ELF-1 (cell line): ENCODE data around the gene CRACR2B.
A peak's percentile ranks its signal among the peaks of the same experiment; 100 is the strongest.

Experiments used
- DNase-seq: peaks from one replicate; pipeline ENCODE4 v3.0.0-alpha.2; 2016; ENCODE audit warnings: low read depth, low spot score

The CRACR2B gene

DNA sequence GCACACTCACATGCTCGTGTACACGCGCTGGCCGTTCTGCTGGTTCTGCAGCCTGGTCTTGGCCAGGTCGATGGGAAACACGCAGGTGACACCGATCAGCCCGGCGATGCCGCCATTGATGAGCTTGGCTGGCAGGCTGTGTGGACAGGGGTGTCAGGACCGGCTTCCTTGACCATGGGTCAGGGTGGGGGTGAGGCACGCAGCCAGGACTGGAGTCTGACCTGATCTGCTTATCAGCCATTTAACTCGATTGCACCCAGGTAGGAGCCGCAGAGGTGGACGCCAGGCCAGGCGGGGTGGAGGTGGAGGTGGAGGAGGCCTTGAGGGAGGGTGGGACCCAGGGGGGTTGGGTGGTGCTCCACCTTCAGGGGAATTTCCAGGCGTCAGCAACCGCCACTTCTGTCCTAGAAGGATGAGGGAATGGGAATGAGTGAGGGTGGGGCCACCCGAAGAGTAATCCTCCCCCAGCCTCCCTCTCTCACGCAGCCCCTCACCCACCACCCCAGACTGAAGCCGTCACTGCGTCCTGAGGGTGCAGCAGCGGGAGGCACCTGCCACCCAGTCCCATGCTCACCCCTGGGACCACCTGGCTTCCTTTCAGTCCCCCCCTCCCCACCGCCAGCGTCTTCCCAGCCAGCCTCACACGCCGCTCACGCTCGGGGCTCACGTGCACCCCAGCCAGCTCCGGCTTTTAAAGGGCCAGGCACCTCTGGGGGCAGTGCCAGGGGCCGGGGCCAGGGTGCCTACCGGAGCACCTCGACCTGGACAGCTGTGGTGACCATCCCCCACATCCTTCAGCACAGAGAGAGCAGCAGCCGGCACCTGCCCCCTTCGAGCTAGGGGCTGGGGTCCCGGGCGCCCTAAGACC lies 32.7 kb upstream of the CRACR2B start:
- no peak for DNase-seq

DNA sequence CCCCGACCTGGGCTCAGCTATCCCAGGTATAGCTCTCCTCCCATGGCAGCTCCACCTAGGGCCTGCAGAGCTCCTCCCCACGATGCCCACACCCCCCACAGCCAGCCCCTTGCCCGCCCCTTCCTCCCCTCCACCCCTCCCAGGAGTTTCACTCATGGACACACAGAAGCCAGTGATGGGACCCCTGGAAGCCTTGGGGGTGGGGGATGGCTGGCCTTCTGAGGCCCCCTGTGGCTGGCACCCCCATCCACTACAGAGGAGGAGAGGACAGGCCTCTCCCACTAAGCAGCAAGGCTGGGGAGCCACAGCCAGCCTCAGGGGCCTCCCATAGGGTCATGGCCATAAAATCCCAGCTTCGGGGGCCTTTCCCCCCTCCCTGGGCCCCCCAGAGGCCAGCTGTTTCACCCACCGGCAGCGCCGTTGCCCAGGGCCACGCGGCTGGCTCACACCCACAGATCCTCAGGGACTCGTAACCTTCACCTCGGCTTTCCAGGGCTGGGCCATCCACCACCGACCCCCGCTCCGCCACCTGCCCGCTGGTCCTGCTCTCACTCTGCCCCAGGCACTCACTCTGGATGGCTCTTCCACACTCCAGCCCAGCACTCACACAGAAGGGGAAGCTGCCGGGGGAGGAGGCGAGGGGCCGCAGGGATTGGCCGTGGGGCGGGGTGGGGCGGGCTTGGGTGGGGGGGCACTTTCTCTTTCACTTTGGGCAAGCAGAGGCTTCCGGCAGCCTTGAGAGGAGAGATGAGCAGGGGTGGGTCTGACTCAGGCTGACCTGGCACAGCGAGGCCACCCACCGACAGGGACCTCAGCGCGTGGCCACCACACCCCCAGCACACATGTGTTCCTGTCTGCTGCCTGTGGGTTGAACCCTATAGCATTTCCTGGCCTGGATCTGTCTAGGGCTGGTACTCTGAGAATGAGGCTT lies 31.8 kb upstream of the CRACR2B start:
- no peak for DNase-seq

- no peak for DNase-seq
These were observed 31.0 kb upstream of the CRACR2B start for GRCh38 chr11:796565-797295.

GRCh38 chr11:797296-798092 lies 30.2 kb upstream of the CRACR2B start:
- peak; percentile 76 for DNase-seq

DNA sequence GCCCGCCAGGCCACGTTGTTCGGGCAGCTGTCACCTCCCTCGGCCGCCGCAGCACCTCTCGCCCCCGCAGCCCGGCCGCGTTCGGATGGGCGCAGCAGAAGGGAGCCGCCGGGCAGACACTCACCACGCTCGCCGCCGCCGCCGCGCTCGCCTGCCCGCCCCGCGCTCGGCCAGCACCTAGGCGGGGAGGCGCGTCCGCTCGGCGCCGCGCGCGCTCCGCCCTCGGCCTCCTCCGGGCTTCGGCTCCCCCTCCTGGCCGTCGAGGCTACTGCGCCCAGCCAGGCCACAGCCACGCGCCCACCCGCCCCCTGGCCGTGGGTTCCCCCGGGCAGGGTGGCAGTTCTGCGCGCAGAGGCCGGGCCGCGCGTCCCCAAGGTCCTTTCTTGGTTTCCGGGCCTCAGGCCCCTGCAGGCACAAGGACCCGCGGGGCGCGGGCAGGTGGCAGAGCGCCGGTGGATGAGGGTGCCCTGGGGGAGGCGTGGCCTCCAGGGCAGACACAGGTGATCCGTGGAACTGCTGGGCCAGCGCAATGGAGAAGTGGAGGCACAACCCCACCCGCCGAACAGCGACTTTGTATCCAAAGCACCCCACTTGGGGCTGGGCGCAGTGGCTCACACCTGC lies 29.5 kb upstream of the CRACR2B start, which contains the start of gene SLC25A22:
Gene SLC25A22, minus strand, starts transcription at position 189 of the 621 bp plus-strand sequence. CDS start 3,275 bp downstream, outside the sequence.
- peak; percentile 77 for DNase-seq

- no peak for DNase-seq
These were observed 27.9 kb upstream of the CRACR2B start for GRCh38 chr11:799641-800316.

GRCh38 chr11:800473-800872 lies 27.2 kb upstream of the CRACR2B start:
- no peak for DNase-seq

DNA sequence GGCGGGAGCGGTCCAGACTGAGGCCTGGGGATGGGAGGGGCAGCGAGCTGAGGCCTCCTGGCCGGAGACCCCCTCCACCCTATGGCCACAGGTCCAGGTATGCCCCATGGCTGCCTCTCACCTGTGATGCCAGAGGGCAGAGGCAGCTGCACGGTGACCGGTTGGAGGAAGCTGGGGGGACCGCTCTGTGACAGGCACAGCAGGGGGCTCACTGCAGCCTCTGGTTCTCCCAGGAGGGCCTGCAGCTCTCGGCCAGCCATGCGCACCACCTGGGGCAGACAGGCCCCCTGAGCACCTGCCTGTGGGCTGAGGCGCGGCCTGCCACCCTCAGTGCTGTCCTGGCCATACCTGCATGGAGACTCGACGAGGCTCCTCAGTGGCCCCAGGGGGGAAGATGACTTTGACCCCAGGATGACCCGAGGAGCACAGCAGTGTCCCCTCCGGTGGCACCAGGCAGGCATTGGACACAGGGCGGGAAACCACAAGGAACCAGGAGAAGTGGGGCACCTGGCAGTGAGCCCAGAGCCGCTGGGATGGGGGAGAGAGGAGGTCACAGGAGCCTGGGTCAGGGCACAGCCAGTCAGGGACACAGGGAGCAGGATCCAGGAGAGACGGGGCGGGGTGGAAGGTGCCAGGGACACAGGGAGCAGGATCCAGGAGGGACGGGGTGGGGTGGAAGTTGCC lies 26.5 kb upstream of the CRACR2B start:
- no peak for DNase-seq

DNA sequence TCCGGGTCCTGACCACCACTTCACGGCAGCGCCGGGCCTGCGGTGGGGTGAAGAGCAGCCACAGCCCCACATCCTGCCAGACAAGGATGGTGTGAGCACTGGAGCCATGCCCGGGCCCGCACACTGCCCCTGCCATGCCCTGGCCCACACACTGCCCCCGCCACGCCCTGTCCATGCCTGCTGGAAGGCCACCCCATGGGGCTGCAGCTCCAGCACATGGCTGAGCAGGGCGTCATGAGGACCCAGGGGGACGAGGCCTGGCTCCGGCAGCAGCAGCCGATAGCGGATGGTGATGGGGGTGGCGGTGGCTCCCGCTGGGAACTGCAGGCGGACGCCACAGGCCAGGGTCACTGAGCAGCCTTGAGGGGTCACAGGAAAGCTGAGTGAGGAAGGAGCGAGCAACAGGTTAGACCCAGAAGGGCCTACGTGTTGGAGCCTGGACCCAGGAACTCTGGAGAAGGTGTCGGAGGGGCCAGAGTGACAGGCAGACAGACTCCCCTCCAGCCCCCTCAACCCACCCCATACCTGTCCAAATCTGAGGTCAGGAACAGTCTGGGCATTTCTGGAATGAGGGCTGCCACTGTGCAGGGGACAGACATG lies 25.6 kb upstream of the CRACR2B start:
- no peak for DNase-seq

DNA sequence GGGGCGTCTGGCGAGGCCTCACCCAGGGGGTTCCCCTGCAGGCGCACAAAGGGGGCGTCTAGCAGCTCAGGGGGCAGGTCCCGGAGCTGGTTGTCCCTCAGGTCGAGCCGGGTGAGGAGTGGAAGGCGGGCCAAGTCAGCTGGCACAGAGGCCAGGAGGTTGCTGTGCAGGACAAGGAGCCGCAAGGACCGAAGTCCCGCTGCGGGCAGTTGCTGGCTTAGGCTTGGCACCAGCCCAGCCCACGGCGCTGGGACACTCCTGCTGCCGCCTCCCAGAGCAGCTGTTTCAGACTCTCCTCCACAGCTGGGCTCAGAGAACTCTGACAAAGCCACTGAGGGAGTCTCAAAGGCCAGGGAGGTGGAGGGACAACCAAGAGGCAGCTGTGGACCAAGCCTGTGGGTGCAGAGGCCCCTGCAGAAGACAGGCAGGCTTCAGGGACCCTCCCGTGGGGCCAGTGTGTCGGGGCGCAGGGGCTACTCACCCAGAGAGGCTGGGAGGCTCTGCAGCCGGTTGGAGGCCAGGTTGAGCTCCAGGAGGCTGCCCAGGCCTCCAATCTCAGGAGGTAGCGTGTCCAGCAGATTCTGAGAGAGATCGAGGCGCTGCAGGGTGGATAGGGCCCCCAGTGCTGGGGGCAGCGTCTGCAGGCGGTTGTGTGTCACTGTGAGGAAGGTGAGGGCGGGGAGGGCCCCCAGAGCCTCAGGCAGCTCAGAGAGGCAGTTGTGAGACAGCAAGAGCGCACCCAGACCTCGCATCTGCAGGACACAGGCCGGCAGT lies 24.8 kb upstream of the CRACR2B start:
- no peak for DNase-seq

DNA sequence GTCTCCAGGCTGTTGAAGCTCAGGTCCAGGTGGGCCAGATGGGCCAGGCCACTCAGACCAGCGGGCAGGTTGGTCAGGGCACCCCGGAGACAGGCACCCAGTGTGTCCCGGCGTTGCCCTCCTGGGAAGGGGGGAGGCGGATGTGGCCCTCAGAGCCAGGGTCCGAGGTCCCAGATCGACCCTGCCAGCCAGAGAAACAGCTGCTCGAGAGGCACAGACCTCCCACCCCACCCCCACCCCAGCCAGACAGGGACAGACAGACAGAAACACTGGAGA lies 24.3 kb upstream of the CRACR2B start:
- DNase-seq = no peak

GRCh38 chr11:803770-804598 lies 23.7 kb upstream of the CRACR2B start:
- DNase-seq = no peak

GRCh38 chr11:804599-804964 lies 23.1 kb upstream of the CRACR2B start:
- DNase-seq = no peak

GRCh38 chr11:808427-809286 lies 19.1 kb upstream of the CRACR2B start:
- DNase-seq = no peak

DNA sequence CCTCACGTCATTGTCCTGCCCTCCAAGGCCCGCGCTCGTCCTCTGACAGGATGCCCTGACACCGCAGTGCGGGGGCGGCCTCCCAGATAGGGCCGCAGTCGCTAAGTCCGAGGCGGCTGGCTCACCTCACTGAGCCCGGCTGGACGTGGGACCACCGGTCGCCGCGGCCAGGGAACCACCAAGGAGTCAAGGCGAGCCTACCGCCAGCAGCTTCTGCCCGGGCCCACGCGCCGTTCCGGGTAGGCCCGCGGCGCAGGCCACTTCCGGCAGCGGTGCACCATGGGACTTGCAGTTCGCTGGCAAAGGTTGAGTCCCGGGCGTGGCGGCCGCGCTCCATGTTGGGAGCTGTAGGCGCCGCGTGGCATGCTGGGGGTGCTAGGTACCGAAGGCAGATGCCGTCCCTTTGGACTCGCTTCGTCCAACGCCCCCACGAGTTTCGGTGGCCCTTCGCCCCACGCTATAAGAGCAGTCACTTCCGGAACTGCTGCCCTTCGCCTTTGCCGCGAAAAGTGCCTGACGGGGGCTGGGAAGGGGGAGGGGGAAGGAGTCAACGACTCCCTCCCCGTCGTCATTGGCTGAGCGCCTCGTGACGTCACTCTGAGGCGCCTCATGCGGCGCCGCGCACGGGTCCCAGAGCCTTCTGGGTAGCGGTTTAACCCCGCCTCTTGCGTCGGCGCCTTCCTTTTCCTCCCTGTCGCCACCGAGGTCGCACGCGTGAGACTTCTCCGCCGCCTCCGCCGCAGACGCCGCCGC lies 18.3 kb upstream of the CRACR2B start, which contains the start of gene RPLP2:
Gene RPLP2, plus strand, starts transcription at position 681 of the 753 bp plus-strand sequence. CDS start 268 bp downstream, outside the sequence.
- DNase-seq = peak; percentile 98
